Measurements from ENCODE around the gene CD3G.
"Not testable (repeated sequence)": the region's sequence is repeated elsewhere in the genome, so short reads cannot be mapped to it uniquely, and the experiment has no call there.

CD3G gene

DNA sequence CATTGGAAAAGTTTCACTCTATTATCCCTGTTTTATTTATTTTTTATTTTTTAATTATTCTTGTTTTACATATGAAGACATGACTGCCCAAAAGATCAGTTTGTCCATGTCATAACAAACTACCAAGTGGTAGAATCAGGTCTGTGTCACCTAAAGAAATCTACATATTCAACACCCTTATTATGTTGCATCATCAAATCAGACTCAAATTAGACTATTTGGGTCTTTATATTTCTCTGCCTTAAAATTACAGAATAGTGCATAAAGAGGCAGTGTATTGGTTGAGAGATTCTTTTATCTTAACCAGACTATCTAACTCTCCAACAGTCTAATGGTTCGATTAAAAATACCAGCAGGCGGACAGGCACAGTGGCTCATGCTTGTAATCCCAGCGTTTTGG lies 38.8 kb downstream of the CD3G start:
- no peak for FAIRE-seq

DNA sequence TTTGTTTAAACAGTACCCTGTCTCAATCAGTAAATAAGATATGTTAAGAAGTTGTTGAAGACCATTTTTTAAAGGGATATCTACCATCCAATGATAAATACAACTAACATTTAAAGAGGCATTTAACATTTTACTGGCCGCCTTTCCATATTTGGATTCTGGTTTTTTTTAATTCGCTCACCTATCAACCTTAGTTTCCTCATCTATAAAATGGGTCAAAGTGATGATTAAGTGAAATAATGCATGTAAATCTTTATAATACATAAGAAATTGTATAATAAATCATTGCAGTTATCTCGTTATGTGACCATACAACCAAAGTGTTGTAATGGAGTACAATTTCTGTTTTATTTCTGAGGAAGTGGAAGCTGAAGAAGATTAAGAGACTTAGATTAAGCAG lies 39.5 kb downstream of the CD3G start:
- no peak for FAIRE-seq

DNA sequence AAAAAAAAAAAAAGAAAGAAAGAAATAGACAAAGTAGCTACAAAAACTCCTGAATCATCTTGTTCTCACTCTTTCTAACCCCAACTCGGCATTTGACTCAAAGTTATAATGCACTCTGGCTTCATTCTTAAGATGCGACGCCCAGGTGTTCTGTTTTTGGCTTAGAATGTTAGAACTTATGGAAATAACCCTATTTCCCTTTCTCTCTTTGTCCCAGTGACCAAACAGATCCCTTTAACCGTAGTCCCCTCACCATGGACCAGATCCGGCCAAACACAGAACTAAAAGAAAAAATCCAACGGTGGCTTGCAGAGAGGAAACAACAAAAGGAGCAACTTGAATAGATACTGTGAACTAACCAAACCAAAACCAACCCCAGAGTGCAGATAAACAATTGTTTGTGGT lies 52.0 kb downstream of the CD3G start:
- no peak for FAIRE-seq

DNA sequence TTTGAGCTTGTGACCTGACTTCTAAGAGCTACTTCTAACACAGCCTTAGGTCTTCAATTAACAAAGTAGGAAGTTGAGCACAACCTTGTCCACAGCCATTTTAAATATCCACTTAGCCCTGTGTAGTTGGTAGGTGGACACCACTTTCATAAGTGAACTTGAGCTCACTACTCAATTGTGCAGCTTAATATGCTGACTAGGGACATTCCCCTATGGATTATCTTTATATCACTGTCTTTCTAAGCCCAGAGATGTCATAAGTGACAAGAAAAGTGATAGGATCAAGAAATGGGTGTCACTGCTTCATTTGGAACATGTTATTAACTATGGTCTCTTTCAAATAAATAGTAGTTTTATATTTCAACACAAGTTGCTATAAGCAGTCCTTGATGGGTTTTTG lies 53.3 kb downstream of the CD3G start:
- FAIRE-seq, result no peak

DNA sequence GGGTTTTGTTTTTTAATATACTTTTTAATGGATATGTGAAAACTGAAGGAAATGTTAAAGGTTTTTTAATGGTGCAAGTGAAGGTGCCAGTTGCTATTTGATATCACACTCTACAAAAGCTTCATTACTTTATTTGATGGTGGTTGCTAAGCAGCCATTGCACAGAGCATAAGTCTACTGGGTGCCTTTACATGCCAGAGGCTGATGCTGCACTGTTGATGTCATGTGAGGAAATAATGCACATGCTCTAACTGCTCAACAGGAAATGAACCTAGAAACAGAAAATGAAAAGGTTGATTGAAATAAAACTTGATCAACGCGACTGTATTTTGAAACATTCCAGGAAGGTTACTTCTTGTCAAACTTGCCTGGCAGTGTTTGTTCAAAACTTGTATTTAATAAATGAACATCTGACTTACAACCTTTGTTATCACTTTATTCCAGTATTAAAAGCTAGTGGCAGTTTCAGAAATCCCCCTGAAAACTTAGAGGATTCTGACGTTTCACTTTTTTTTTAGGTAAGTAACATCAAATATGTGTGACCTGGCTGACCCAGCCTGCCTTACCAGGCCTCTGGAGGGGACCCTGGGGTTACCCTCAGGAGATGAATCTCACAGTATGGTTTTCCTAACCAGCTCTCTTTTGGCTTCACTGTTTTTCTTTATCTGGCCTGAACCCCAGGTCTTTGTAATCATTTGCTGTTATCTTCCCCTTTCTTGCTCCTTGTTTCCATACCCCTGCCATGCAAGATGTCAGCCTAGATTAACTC lies 54.8 kb downstream of the CD3G start:
- no peak for FAIRE-seq

DNA sequence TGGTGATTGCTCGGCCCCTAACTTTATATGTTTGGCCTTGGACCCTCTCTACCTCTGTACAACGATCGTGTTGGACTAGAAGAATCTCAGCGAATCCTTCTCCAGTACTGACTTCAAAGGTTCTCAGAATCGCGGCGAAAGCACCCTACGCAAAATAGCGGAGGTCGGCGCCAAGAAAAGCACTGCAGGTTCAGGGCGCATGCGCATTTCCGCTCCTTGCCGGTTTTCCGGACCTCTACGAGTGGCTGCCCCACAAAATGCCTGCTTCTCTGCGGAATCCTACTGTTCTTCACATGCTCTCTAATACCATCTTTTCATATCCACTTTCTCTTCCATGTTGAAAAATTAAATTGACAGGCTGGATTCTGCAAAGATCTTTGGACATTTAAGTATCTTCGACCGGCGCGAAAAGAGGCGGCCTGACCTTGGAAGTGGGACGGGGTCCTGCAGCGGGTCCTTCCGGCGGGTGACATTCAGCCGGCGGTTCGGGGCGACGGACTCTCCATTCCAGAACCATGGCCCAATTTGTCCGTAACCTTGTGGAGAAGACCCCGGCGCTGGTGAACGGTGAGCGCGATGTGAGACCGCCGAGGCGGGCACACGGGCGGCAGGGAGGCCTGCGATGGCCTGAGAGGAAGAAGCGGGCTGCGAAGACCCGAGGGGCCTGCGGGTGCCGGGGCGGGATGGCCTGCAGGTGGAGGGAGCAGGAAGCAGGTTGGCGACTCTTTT lies 57.2 kb downstream of the CD3G start, which contains the start of gene ATP5MG:
TSS of gene ATP5MG (plus strand) at position 456 of the 729 bp plus-strand sequence. CDS start at position 516, 60 bp downstream.
- peak; percentile 93 for FAIRE-seq

DNA sequence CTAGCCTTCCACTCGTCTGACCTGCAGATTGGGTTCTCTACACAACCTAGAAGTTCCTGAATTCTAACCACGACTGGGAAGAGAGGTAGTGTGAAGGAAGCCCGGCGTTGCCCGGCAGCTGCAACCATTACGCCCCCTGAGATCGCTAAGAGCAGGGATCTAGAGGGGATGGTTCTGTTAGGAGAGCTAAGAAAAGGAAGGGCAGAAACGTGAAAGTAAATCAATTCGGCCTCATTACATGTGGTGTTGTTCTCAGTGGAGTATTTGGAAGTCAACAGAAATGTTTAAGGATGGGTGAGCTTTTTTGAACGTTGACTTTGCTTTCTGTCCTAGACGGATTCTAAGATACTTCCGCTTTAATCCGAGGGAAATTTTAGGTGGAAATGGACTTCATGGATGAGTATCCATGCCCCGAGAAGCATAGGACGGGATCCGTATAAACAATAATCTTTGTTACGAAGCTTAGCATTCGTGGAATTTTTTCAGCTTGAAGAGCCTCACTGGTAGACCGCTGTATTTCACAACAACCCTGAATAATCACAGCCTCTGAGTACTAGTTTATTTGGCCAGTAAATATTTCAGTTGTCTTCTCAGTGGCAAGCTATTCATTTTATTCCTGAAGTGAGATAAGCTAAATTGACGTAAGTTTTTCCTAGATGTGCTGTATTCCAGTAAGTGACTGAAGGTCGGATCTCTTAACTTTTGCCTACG lies 57.9 kb downstream of the CD3G start:
- no peak for FAIRE-seq

DNA sequence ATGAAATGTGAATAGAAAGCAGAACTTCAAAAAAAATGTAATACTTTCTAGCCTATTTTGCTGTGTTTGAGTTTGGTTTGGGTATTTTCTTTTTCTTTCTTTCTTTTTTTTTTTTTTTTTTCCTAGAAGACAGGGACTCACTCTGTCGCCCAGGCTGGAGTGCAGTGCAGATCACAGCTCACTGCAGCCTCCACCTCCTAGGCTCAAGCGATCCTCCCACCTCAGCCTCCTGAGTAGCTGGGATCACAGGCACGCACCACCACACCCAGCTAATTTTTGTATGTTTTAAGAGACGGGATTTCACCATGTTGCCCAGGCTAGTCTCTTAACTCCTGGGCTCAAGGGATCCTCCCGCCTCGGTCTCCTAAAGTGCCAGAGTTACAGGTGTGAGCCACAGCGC lies 58.5 kb downstream of the CD3G start:
- not testable (repeated sequence) for FAIRE-seq
